Breast epithelium (tissue), 3 donors: ENCODE results near the gene ARID5B.

Experiments used
- POLR2AphosphoS5 ChIP-seq, 3 donors: sonication (generic); formaldehyde crosslinking; IDR thresholded peaks; one replicate each; pipeline ENCODE4 v1.6.1; 2017; ENCODE audit warnings: antibody characterized with exemption in 3 of 3
- TF ChIP-seq, protein P1 (sequence below), 3 donors: fragments of 450-650 bp; IDR thresholded peaks; one replicate each; pipeline ENCODE4 v1.5.1; 2016 to 2017; ENCODE audit warnings: antibody characterized with exemption in 3 of 3, mild to moderate bottlenecking in 3 of 3, moderate library complexity in 3 of 3

DNA sequence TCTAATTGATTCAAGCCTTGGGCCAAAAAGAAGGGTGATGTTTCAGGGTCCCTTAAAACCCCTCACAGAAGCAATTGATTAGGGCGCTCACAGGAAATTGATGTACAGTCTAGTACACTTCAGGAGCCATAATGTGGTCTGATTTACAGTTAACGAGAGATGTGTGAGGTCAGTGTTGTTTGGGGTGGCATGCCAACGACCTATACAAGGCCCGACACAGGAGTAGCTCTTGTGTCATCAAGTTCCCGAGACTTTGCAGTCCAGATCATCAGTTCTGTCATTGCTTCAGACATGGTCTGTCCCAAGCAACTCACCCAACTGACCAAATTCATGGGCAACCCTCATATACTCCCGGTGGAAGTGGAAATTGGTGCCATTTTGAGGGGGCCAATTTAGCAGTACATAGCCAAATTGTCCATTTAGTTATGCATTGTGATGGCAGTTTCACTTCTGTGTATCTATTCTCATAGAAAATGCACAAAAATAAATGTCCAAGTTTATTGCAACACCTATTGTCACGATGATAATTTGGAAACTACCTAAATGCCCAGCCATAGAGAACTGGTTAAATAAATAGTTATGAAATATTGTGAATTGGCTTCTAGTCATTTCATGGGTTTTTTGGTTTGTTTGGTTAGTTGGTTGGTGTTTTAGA, 18.0 kb upstream of the ARID5B start:
- TF ChIP-seq POLR2AphosphoS5 (IDR thresholded peaks at IDR 0.05): no peak
- TF ChIP-seq, protein P1, sequence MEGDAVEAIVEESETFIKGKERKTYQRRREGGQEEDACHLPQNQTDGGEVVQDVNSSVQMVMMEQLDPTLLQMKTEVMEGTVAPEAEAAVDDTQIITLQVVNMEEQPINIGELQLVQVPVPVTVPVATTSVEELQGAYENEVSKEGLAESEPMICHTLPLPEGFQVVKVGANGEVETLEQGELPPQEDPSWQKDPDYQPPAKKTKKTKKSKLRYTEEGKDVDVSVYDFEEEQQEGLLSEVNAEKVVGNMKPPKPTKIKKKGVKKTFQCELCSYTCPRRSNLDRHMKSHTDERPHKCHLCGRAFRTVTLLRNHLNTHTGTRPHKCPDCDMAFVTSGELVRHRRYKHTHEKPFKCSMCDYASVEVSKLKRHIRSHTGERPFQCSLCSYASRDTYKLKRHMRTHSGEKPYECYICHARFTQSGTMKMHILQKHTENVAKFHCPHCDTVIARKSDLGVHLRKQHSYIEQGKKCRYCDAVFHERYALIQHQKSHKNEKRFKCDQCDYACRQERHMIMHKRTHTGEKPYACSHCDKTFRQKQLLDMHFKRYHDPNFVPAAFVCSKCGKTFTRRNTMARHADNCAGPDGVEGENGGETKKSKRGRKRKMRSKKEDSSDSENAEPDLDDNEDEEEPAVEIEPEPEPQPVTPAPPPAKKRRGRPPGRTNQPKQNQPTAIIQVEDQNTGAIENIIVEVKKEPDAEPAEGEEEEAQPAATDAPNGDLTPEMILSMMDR (IDR thresholded peaks at IDR 0.05): no peak
